CD4-positive, CD25-positive, alpha-beta regulatory T cell (primary cell): ENCODE measurements around the gene FXYD7. TPM values are rescaled to one million over a fixed set of nuclear protein-coding genes. Genes with fewer than 3 reads are reported as not detected.
"Not testable (repeated sequence)": the region's sequence is repeated elsewhere in the genome, so short reads cannot be mapped to it uniquely, and the experiment has no call there.

Experiments used
- ATAC-seq, 2 donors: fragments of 150-1000 bp; cut with Tn5 transposase; one replicate each; pipeline ENCODE4 v1.10.0; 2021; ENCODE audit warnings: low read depth in 2 of 2, moderate number of reproducible peaks in 2 of 2, moderate library complexity in 1 of 2
- DNase-seq, 3 donors: peaks; one replicate each; pipeline versions ENCODE4 v3.0.0 to v3.0.0-alpha.2; 2012 to 2022; ENCODE audit warnings: mixed read lengths in 1 of 3
- H3K27ac ChIP-seq: one replicate; pipeline ENCODE4 v1.7.0; 2013; ENCODE audit warnings: mild to moderate bottlenecking, low read length; ENCODE audit not compliant: insufficient read depth, poor library complexity, severe bottlenecking
- H3K27me3 ChIP-seq: one replicate; pipeline ENCODE4 v1.7.0; 2013; ENCODE audit warnings: low read length; ENCODE audit not compliant: control insufficient read depth, insufficient read depth
- H3K36me3 ChIP-seq: one replicate; pipeline ENCODE4 v1.7.0; 2013; ENCODE audit warnings: mild to moderate bottlenecking, low read length, moderate library complexity; ENCODE audit not compliant: control insufficient read depth, insufficient read depth
- H3K4me1 ChIP-seq: 2 replicates; pipeline ENCODE4 v1.7.0; 2013; ENCODE audit warnings: mild to moderate bottlenecking, low read length; ENCODE audit not compliant: insufficient read depth, control insufficient read depth, poor library complexity, severe bottlenecking
- H3K4me3 ChIP-seq: one replicate; pipeline ENCODE4 v1.7.0; 2013; ENCODE audit warnings: low read depth, mild to moderate bottlenecking, low read length, moderate library complexity
- H3K9me3 ChIP-seq, 2 experiments: 1 replicate in 1 of 2; 2 replicates in 1 of 2; pipeline ENCODE4 v1.7.0; 2013; ENCODE audit warnings: low read length in 2 of 2, mild to moderate bottlenecking in 1 of 2, moderate library complexity in 1 of 2; ENCODE audit not compliant: control insufficient read depth in 2 of 2
- H3K27ac Mint-ChIP-seq, 3 donors: one replicate each; pipeline ENCODE4 v1.8.0; 2020 to 2022; ENCODE audit warnings: mild to moderate bottlenecking in 3 of 3, mixed read lengths in 3 of 3, moderate library complexity in 2 of 3
- H3K27me3 Mint-ChIP-seq: one replicate; pipeline ENCODE4 v1.8.0; 2022; ENCODE audit warnings: mild to moderate bottlenecking, mixed read lengths
- H3K36me3 Mint-ChIP-seq: one replicate; pipeline ENCODE4 v1.8.0; 2020; ENCODE audit warnings: mixed read lengths
- H3K4me1 Mint-ChIP-seq, 4 donors: one replicate each; pipeline ENCODE4 v1.8.0; 2020 to 2022; ENCODE audit warnings: mixed read lengths in 4 of 4, mild to moderate bottlenecking in 1 of 4
- H3K4me3 Mint-ChIP-seq, 4 donors: one replicate each; pipeline ENCODE4 v1.8.0; 2020 to 2022; ENCODE audit warnings: mild to moderate bottlenecking in 4 of 4, mixed read lengths in 4 of 4, moderate library complexity in 3 of 4
- H3K9me3 Mint-ChIP-seq, 7 donors: one replicate each; pipeline ENCODE4 v1.8.0; 2020 to 2022; ENCODE audit warnings: mixed read lengths in 7 of 7, mild to moderate bottlenecking in 3 of 7, moderate library complexity in 2 of 7
- polyA plus RNA-seq, 4 donors: library from polyadenylated mRNA; unstranded; fragments of 300-500 nt; fragmentation: Illumina TruSeq; gene quantifications; one replicate each; pipeline ENCODE4 v1.2.3, GENCODE V29; 2021
- total RNA-seq: library from RNA; stranded (reverse); gene quantifications from one replicate; pipeline ENCODE4 v1.2.3, GENCODE V29; 2022

Gene FXYD7
- total and polyA plus RNA-seq, 5 donors from 2014 or later = 3.2 to 9.3 (median 4.9) TPM

DNA sequence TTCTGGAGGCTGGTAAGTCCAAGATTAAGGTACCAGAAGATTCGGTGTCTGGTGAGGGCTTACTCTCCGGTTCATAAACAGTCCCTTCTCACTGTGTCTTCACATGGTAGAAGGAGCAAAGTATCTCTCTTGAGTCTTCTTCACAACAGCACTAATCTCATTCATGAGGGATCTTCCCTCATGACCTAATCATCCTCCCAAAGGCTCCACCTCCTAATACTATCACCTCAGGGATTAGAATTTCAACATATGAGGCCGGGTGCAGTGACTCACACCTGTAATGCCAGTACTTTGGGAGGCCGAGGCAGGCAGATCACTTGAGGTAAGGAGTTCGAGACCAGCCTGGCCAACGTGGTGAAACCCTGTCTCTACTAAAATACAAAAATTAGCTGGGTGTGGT is 53.8 kb downstream of the FXYD7 start:
- H3K36me3 ChIP-seq, H3K4me3 Mint-ChIP-seq, H3K36me3 Mint-ChIP-seq, ATAC-seq, H3K4me1 ChIP-seq, H3K4me3 ChIP-seq, DNase-seq, H3K9me3 Mint-ChIP-seq, H3K9me3 ChIP-seq, H3K27me3 ChIP-seq, H3K27ac ChIP-seq: not testable (repeated sequence)
- Mint-ChIP-seq H3K27ac (peak overlapping the region in 1 of 3 donors; percentile 68), H3K27me3 (peaks cover 10% of the 10 kb centered on the region), H3K4me1 (peaks cover 5 to 43% (median 25%) of the 10 kb centered on the region in 4 donors)

- H3K27me3 ChIP-seq = no peaks in the 10 kb centered on the region
Observed at GRCh38 chr19:35199481-35199880, 56.4 kb downstream of the FXYD7 start.

GRCh38 chr19:35202722-35203688 is 60.0 kb downstream of the FXYD7 start:
- Histone ChIP-seq H3K27ac (no peak overlapping the region), H3K9me3 (no peaks in the 10 kb centered on the region), H3K4me3 (no peak overlapping the region), H3K4me1 (peaks cover 46% of the 10 kb centered on the region), H3K36me3 (no peaks in the 10 kb centered on the region), H3K27me3 (no peaks in the 10 kb centered on the region)
- Mint-ChIP-seq H3K27me3 (no peaks in the 10 kb centered on the region), H3K36me3 (peaks cover 2% of the 10 kb centered on the region), H3K4me3 (no peak overlapping the region), H3K4me1 (peaks cover 12 to 83% (median 57%) of the 10 kb centered on the region in 4 donors), H3K9me3 (peaks cover 0 to 2% (median 0%) of the 10 kb centered on the region in 7 donors), H3K27ac (peak overlapping the region; percentile 10 to 88 (median 62))
- DNase-seq (no peak), ATAC-seq (no peak)

More at GRCh38 chr19:35199481-35199880, 56.4 kb downstream of the FXYD7 start:
- Histone ChIP-seq H3K4me3 (no peak overlapping the region), H3K4me1 (peaks cover 12% of the 10 kb centered on the region), H3K27ac (no peak overlapping the region), H3K9me3 (no peaks in the 10 kb centered on the region), H3K36me3 (no peaks in the 10 kb centered on the region)
- H3K36me3 Mint-ChIP-seq = no peaks in the 10 kb centered on the region
- no peak overlapping the region for H3K4me3 Mint-ChIP-seq
- peaks cover 5 to 55% (median 30%) of the 10 kb centered on the region in 4 donors for H3K4me1 Mint-ChIP-seq
- H3K9me3 Mint-ChIP-seq = no peaks in the 10 kb centered on the region
- H3K27me3 Mint-ChIP-seq = peaks cover 6% of the 10 kb centered on the region
- DNase-seq (no peak), ATAC-seq (no peak)
- H3K27ac Mint-ChIP-seq = peak overlapping the region in 2 of 3 donors; percentile 45 to 60

Other genes with a start within 250 kb of the FXYD7 start
- gene ZNF30, start 216.4 kb upstream of the FXYD7 start, total RNA-seq = 4.5 TPM
- gene ZNF30, start 216.4 kb upstream of the FXYD7 start, polyA plus RNA-seq = 10 to 100 TPM in 1 of 4 donors, 1 to 10 TPM in 3; 3.0 to 15.2 (median 7.7) TPM
- 16.2 TPM for gene ZNF792, start 179.0 kb upstream of the FXYD7 start, total RNA-seq
- 10 to 100 TPM; 15.5 to 24.7 (median 19.9) TPM for gene ZNF792, start 179.0 kb upstream of the FXYD7 start, polyA plus RNA-seq
- gene GRAMD1A, start 142.9 kb upstream of the FXYD7 start, total RNA-seq = 179 TPM
- 10 to 100 TPM; 25.7 to 39.4 (median 32.1) TPM for gene GRAMD1A, start 142.9 kb upstream of the FXYD7 start, polyA plus RNA-seq
- 2.0 TPM for gene SCN1B, start 112.8 kb upstream of the FXYD7 start, total RNA-seq
- under 1 TPM in 3 of 4 donors, not detected in 1; 0.08 to 0.23 (median 0.11) TPM for gene SCN1B, start 112.8 kb upstream of the FXYD7 start, polyA plus RNA-seq
- not detected for gene HPN, start 101.5 kb upstream of the FXYD7 start, total RNA-seq
- gene HPN, start 101.5 kb upstream of the FXYD7 start, polyA plus RNA-seq = under 1 TPM in 2 of 4 donors, not detected in 2; 0.54 to 0.70 TPM
- not detected for gene FXYD3, start 27.4 kb upstream of the FXYD7 start, total RNA-seq
- not detected for gene FXYD3, start 27.4 kb upstream of the FXYD7 start, polyA plus RNA-seq
- 0.64 TPM for gene LGI4, start 8.2 kb upstream of the FXYD7 start, total RNA-seq
- not detected for gene LGI4, start 8.2 kb upstream of the FXYD7 start, polyA plus RNA-seq
- gene FXYD1, start 4.4 kb upstream of the FXYD7 start, total RNA-seq = 1.6 TPM
- 1 to 10 TPM; 2.1 to 3.7 (median 2.7) TPM for gene FXYD1, start 4.4 kb upstream of the FXYD7 start, polyA plus RNA-seq
- 503 TPM for gene FXYD5, start 11.5 kb downstream of the FXYD7 start, total RNA-seq
- gene FXYD5, start 11.5 kb downstream of the FXYD7 start, polyA plus RNA-seq = 100 to 1,000 TPM; 465 to 575 (median 487) TPM
- gene FAM187B, start 85.5 kb downstream of the FXYD7 start, total RNA-seq = not detected
- not detected for gene FAM187B, start 85.5 kb downstream of the FXYD7 start, polyA plus RNA-seq
- gene LSR, start 105.7 kb downstream of the FXYD7 start, total RNA-seq = 28.1 TPM
- 10 to 100 TPM; 47.8 to 66.1 (median 53.7) TPM for gene LSR, start 105.7 kb downstream of the FXYD7 start, polyA plus RNA-seq
- 277 TPM for gene USF2, start 125.7 kb downstream of the FXYD7 start, total RNA-seq
- 10 to 100 TPM in 1 of 4 donors, 1 to 10 TPM in 3; 5.9 to 10.1 (median 6.8) TPM for gene USF2, start 125.7 kb downstream of the FXYD7 start, polyA plus RNA-seq
- gene HAMP, start 139.3 kb downstream of the FXYD7 start, total RNA-seq = 0.32 TPM
- not detected for gene HAMP, start 139.3 kb downstream of the FXYD7 start, polyA plus RNA-seq
- not detected for gene MAG, start 148.9 kb downstream of the FXYD7 start, total RNA-seq
- under 1 TPM in 2 of 4 donors, not detected in 2; 0.16 to 0.28 TPM for gene MAG, start 148.9 kb downstream of the FXYD7 start, polyA plus RNA-seq
- 3.3 TPM for gene CD22, start 185.9 kb downstream of the FXYD7 start, total RNA-seq
- 1 to 10 TPM in 1 of 4 donors, under 1 TPM in 2, not detected in 1; 0.15 to 1.9 (median 0.39) TPM for gene CD22, start 185.9 kb downstream of the FXYD7 start, polyA plus RNA-seq
- gene FFAR1, start 204.6 kb downstream of the FXYD7 start, total RNA-seq = not detected
- not detected for gene FFAR1, start 204.6 kb downstream of the FXYD7 start, polyA plus RNA-seq
- 1.7 TPM for gene FFAR3, start 215.2 kb downstream of the FXYD7 start, total RNA-seq
- gene FFAR3, start 215.2 kb downstream of the FXYD7 start, polyA plus RNA-seq = under 1 TPM in 1 of 4 donors, not detected in 3; 0.39 TPM
- gene GPR42, start 227.8 kb downstream of the FXYD7 start, total RNA-seq = not detected
- not detected for gene GPR42, start 227.8 kb downstream of the FXYD7 start, polyA plus RNA-seq